ENCODE results near the gene AGER.

GRCh38 chr6:32195652-32195901 lies 11.5 kb upstream of the AGER start:
- TF ChIP-seq, protein P1, sequence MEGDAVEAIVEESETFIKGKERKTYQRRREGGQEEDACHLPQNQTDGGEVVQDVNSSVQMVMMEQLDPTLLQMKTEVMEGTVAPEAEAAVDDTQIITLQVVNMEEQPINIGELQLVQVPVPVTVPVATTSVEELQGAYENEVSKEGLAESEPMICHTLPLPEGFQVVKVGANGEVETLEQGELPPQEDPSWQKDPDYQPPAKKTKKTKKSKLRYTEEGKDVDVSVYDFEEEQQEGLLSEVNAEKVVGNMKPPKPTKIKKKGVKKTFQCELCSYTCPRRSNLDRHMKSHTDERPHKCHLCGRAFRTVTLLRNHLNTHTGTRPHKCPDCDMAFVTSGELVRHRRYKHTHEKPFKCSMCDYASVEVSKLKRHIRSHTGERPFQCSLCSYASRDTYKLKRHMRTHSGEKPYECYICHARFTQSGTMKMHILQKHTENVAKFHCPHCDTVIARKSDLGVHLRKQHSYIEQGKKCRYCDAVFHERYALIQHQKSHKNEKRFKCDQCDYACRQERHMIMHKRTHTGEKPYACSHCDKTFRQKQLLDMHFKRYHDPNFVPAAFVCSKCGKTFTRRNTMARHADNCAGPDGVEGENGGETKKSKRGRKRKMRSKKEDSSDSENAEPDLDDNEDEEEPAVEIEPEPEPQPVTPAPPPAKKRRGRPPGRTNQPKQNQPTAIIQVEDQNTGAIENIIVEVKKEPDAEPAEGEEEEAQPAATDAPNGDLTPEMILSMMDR (IDR thresholded peaks at IDR 0.05; ENCODE audit: poor library complexity), result peak; percentile 38
- TF ChIP-seq EZH2phosphoT487 (IDR thresholded peaks at IDR 0.05; ENCODE audit: low read depth, severe bottlenecking, unreplicated experiment) (no peak), EZH2 (IDR thresholded peaks at IDR 0.05; ENCODE audit: borderline replicate concordance) (no peak)
